Right renal pelvis (tissue), 4 donors: ENCODE measurements around the gene PABPC1L. TPM values are rescaled to one million over a fixed set of nuclear protein-coding genes. Genes with fewer than 3 reads are reported as not detected.

ENCODE experiments used
- DNase-seq, 4 donors: peaks; one replicate each; pipeline ENCODE4 v3.0.0-alpha.2; 2013; ENCODE audit warnings: low read depth in 4 of 4, low spot score in 3 of 4, missing footprints in 1 of 4
- polyA plus RNA-seq, 4 donors: library from polyadenylated mRNA; unstranded; fragments of 120-200 nt; gene quantifications; one replicate each; pipeline ENCODE4 v1.2.1, GENCODE V29; 2013; ENCODE audit not compliant: insufficient read length in 4 of 4

Gene PABPC1L
- polyA plus RNA-seq, 4 donors: 37.0 to 41.7 (median 39.4) TPM

GRCh38 chr20:44897133-44897532 lies 12.7 kb upstream of the PABPC1L start:
- DNase-seq: no peak

- DNase-seq: no peak
Measured at GRCh38 chr20:44900231-44900854, 9.5 kb upstream of the PABPC1L start.

GRCh38 chr20:44901974-44902373 lies 7.9 kb upstream of the PABPC1L start:
- DNase-seq: no peak

DNA sequence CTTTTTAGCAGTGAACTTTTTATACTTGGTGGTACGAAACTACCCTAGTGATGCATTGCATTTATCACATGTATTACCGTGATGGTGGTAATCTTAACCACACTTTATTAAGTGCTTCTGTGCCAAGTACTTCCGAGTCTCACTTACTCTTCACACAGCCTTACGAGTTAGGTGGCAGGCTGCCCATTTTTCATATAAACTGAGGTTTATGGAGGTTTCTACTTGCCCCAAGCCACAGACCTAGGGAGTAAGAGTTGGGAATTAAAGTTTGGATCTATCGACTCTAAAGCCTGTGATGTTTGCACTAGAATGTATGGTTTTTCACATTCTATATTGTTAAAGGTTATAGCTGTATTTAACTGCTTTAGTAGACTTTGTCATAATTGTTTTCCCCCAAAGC lies 5.5 kb upstream of the PABPC1L start:
- no peak for DNase-seq

DNA sequence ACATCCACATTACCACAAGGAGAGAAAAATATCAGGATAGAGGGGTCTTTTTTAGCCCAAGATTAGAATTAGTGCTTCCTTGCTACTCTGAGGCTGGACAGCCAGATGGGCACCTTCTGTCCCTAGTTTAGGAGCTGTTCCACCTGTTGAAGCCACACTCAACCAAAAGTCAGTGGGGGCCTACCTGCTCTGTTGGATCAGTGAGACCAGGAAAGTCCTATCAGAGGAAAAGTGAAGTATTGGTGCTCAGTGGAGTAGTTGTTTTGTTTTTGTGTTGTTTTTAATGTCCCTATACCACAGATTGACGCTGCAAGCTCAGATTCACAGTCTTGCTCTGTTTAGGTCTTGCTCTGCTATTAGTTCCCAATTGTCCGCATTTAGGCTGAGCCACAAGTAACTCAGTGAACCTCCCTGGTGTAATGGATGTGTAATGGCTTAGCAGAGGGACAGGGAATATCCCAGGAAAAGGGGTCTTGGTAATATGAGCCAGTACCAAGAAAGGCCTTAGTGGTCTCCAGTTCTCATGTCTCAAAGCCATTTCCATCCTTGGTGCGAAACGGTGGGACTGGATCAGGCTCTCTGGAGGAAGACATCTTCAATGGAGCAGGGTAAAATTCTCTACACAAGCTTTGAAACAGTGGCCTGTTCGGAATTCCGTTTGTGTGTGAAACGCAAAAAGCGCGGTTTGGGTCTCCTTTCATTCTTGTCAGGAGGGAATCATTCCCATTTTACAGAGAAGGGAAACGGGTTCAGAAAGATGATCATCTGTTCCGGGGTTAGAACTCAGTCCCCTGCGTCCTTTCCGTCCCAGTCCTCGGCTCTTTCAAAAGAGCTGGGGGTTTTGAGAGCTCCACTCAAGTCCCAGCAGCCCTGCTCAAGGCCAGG lies 631 bp upstream of the PABPC1L start:
- no peak for DNase-seq

DNA sequence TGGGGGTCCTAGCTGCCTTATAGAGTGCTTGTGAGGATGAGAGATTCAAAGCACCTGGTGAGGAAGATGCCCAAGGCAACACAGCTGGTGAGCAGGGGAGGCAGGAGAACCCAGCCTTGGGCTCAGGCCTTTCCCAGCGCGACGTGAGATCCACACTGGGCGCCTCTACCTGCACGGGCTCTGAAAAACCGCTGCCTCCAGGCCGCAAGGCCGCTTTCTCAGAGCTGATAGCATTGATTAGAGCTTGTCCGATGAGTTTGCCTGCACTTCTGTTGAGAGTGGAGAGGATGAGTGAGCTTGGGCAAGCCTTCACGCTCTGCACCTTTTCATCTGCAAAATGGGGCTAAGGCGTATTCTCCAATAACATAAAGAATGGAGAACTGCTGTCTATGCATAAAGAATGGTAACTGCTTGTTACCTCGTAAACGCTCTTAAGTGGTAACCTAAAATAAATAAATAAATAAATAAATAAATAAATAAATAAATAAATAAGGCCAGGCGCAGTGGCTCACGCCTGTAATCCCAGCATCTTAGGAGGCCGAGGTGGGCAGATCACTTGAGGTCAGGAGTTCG lies 916 bp downstream of the PABPC1L start:
- DNase-seq: no peak

GRCh38 chr20:44911264-44911921 lies 1.5 kb downstream of the PABPC1L start:
- peak in 1 of 4 donors; percentile 22 for DNase-seq

DNA sequence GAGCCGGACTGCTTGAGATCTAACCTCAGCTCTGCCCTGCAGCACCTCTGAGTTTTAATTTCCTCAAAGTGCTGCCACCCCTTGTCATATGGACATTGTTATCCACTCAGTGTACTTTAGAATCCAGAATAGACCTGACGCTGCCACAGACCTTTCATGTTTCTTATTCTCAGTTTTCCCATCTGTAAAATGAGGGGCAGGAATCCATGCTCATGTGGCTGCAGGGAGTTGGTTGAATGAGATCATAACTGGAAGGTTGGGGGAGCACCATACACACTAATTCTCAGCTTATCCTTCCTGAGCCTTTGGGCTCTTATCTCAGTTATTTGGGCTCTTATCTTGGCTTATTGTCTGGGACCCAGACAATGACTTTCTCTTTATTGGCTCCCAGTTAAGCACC lies 2.3 kb downstream of the PABPC1L start:
- DNase-seq: no peak

- DNase-seq: no peak
Measured at GRCh38 chr20:44914924-44915323, 5.1 kb downstream of the PABPC1L start.

GRCh38 chr20:44916586-44916985 lies 6.7 kb downstream of the PABPC1L start:
- no peak for DNase-seq

DNA sequence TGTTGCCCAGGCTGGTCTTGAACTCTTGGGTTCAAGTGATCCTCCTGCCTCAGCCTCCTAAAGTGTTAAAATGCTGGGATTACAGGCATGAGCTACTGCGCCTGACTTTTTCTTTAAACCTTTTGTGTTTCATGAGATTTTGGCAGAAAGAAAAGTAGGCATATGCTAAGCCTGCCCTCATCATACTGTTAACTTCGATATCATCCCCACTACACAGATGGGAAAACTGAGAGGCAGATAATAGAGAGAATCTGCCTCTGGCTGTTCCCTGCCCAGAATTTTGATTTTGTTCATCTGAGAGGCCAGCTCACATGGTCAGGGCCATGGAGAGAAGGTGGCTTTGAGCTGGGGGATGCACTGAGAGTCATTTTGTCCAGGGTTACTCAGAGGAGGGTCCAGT lies 7.5 kb downstream of the PABPC1L start:
- no peak for DNase-seq

GRCh38 chr20:44918342-44918741 lies 8.5 kb downstream of the PABPC1L start:
- no peak for DNase-seq

DNA sequence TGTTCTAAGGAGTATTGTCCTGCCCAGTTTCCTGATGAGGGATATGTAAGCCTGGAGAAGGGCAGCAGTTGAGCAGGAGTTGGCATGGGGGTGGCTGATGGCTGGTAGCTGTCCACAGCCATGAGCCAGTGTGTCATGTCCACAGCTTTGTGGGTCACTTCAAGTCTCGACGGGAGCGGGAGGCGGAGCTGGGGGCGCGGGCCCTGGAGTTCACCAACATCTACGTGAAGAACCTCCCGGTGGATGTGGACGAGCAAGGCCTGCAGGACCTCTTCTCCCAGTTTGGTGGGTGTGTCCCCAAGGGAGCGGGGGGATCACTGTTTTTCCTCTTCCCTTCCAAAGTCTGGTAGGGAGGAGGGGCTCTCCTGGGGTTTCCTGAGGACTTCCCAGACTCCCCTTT lies 8.9 kb downstream of the PABPC1L start:
- DNase-seq: no peak

DNA sequence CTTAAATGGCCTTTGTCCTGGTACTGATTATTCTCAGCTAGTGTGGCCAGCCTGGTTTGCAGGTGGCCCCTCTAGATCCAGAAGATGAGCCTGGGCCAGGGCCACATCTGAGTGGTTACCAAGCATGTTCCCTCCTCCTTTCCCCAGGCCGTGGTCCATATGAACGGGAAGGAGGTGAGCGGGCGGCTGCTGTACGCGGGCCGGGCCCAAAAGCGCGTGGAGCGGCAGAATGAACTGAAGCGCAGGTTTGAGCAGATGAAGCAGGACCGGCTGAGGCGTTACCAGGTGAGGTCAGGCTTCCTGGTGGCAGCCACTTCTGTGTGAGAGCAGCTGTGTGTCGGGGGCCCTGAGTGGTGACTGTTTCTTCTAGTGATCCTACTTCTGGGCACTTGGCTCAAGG lies 11.6 kb downstream of the PABPC1L start:
- no peak for DNase-seq

- DNase-seq: no peak
Measured at GRCh38 chr20:44924541-44924940, 14.7 kb downstream of the PABPC1L start.

- no peak for DNase-seq
Measured at GRCh38 chr20:44928595-44928994, 18.7 kb downstream of the PABPC1L start.

- no peak for DNase-seq
Measured at GRCh38 chr20:44930517-44931168, 20.8 kb downstream of the PABPC1L start.

- no peak for DNase-seq
Measured at GRCh38 chr20:44931911-44932310, 22.1 kb downstream of the PABPC1L start.

DNA sequence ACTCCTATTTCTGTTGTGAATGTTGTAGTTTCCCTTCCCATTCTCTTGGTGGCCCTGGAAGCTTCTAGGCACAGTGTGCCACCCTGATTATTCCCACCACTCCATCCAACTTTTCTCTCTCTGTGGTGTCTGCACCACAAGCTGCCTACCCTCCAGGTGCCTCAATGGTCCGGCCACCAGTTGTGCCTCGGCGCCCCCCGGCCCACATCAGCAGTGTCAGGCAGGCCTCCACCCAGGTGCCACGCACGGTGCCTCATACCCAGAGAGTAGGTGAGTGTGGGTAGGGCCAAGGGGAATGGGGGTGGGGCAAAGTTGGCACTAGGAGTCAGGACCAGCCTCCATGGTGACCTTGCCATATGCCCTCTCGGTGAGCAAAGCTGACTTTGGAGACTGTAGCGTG lies 23.1 kb downstream of the PABPC1L start:
- no peak for DNase-seq

GRCh38 chr20:44936510-44936909 lies 26.6 kb downstream of the PABPC1L start:
- DNase-seq: no peak

GRCh38 chr20:44938637-44939036 lies 28.8 kb downstream of the PABPC1L start:
- no peak for DNase-seq
